Measurements from ENCODE around the gene NOD1.
"Not testable (repeated sequence)": the region's sequence is repeated elsewhere in the genome, so short reads cannot be mapped to it uniquely, and the experiment has no call there.

NOD1 gene

GRCh38 chr7:30504301-30505173, 26.0 kb upstream of the NOD1 start, which contains the start of gene GGCT:
TSS of gene GGCT (minus strand) at chr7:30504829. CDS start at chr7:30504709, 120 bp downstream.
- peak; percentile 91 to 94 for DNase-seq (ENCODE audit: low read depth in 2 of 2)

GRCh38 chr7:30503274-30504212, 25.0 kb upstream of the NOD1 start:
- no peak for DNase-seq (ENCODE audit: low read depth in 2 of 2)

- no peak for DNase-seq (ENCODE audit: low read depth in 2 of 2)
Observed at GRCh38 chr7:30502470-30503251, 24.1 kb upstream of the NOD1 start.

- no peak for DNase-seq (ENCODE audit: low read depth in 2 of 2)
Observed at GRCh38 chr7:30501264-30501663, 22.7 kb upstream of the NOD1 start.

DNA sequence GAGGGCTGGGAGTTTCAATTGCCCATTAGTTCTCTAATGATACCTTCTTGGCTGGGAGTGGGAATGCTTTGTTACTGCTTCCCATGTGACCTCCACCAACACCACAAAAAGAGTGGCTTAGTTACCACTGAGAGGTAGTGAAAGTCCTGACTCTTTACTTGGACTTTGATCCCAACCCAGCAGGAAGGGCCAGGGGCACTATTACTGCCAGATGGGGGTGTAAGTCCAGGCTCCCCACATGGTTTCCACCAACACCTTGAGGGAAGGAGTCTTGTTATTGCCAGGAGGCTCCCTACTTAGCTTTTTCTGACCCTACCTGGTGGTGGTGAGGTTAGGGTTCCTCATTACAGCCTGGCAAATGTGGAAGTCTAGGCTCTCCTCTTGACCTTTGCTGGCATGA, 14.6 kb upstream of the NOD1 start:
- no peak for DNase-seq (ENCODE audit: low read depth in 2 of 2)

DNA sequence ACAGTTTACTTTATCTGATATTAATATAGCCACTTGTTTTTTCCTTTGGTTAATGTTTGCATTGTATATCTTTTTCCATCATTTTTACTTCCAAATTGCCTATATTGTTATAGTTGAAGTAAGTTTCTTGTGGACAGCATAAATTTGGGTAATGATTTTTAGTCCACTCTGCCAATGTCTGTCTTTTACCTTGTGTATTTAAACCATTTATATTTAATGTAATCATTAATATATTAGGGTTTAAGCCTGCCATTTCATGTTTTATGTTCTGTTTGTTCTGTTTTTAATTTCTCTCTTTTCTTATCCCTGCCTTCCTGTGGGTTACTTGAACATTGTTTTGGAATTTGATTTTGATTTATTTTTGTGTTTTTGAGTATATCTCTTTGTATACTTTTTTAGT, 12.8 kb upstream of the NOD1 start:
- no peak for DNase-seq (ENCODE audit: low read depth in 2 of 2)

DNA sequence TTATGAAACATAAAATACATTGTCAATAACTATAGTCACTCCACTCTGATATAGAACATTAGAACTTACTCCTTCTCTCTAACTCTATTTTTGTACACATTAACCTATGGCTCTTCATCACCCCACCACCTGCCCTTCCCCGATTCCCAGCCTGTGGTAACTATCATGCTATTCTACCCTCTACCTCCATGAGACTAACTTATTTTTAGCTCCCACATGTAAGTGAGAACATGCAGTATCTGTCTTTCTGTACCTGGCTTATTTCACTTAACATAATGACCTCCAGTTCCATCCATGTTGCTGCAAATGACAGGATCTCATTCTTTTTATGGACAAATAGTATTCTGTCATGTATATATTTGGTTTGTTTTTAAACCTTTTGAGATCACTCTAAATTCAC, 8.8 kb upstream of the NOD1 start:
- no peak for DNase-seq (ENCODE audit: low read depth in 2 of 2)

DNA sequence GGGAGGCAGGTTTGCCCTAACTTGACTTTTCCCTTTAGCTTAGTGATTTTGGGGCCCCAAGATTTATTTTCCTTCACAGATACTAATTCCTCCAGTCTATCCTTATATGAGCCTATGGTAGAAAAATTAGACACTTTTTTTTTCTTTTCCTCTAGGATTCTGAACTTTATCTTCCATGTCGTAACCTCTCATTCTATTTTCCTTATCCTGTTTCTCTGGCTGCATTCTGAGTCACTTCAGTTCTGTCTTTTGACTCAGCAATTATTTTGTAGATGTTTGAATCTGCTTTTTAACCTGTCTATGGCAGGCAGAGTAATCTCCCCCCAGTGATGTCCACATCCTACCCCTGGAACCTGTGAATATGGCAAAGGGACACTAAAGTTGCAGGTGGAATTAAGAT, 7.1 kb upstream of the NOD1 start:
- no peak for DNase-seq (ENCODE audit: low read depth in 2 of 2)

- not testable (repeated sequence) for DNase-seq (ENCODE audit: low read depth in 2 of 2)
Observed at GRCh38 chr7:30481416-30481815, 2.8 kb upstream of the NOD1 start.

GRCh38 chr7:30479202-30480120, 877 bp upstream of the NOD1 start:
- DNase-seq (ENCODE audit: low read depth in 2 of 2) = no peak

- DNase-seq (ENCODE audit: low read depth in 2 of 2) = no peak
Observed at GRCh38 chr7:30476459-30477145, 2.0 kb downstream of the NOD1 start.

DNA sequence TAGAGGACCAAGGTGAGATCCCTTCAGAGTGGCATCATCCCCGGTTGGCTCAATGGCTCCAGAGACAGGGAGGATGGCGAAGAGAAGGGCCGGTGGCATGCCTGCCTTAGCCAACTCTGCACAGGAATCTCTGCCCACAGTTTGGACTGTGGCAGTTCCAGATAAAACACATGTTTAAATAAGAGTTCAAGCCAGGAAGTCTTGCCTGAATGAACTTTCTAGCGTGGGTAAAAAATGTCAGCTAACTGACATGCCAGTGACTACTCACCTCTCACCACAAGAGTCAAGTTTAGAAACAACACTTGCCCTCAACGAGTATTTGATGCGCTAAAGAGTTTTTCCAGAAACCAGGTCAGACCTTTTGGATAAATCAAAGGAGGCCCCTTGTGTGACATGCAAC, 3.0 kb downstream of the NOD1 start:
- DNase-seq (ENCODE audit: low read depth in 2 of 2) = no peak

- DNase-seq (ENCODE audit: low read depth in 2 of 2) = no peak
Observed at GRCh38 chr7:30474893-30475292, 3.7 kb downstream of the NOD1 start.

GRCh38 chr7:30474485-30474884, 4.1 kb downstream of the NOD1 start:
- no peak for DNase-seq (ENCODE audit: low read depth in 2 of 2)

DNA sequence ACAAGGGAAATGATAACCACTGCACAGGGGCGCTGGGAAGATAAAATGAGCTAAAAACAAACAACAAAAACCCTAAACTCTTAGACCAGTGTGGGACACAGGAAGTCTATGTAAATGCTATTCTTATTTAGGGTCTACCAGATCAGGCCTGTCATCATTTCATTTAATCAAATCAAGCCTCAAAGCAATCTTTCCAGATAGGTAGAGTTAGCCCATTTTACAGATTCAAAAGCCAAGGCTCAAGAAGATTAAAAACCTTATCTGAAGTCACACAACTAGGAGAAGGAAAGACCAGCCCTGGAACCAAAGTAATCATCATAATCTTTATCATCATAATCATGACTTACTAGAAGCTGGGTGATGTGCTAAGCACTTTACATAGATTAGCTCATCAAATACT, 4.7 kb downstream of the NOD1 start:
- no peak for DNase-seq (ENCODE audit: low read depth in 2 of 2)

GRCh38 chr7:30472784-30473775, 5.5 kb downstream of the NOD1 start:
- no peak for DNase-seq (ENCODE audit: low read depth in 2 of 2)

- no peak for DNase-seq (ENCODE audit: low read depth in 2 of 2)
Observed at GRCh38 chr7:30472081-30472783, 6.4 kb downstream of the NOD1 start.

DNA sequence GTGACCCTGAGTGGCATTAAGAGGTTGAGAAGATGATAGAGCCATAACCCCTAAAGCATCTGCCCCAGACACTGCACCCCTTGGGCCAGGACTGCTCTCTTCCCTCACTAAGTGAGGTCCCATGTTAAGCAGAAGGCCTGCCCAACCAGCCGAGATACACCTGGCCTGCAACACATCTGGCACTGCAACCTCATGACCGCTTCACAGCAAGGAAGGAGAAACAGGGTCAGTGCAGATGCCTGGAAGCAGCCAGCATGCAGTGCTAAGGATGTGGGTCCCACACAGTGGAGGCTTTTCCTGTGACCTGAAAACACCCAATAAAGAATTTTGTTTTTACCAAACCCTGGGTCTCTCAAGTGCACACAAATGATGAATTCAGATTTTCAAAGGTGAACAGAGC, 7.4 kb downstream of the NOD1 start:
- no peak for DNase-seq (ENCODE audit: low read depth in 2 of 2)

Measured in stimulated activated CD8-positive, alpha-beta memory T cell treated with anti-CD3 and anti-CD28 coated beads, Interleukin-2, amount 100 ng/mL, for 48 hours (primary cell).